H1 (cell line): ENCODE results near the gene UGT1A1. TPM values are rescaled to one million over a fixed set of nuclear protein-coding genes. Genes with fewer than 3 reads are reported as not detected.

ENCODE experiments used
- CREB1 ChIP-seq: IDR thresholded peaks from 2 replicates; pipeline ENCODE4 v1.6.1; 2012; ENCODE audit warnings: inconsistent platforms
- HDAC6 ChIP-seq: IDR thresholded peaks from one replicate; pipeline ENCODE4 v1.7.1; 2012; ENCODE audit warnings: low read depth, mild to moderate bottlenecking, inconsistent platforms, low read length, moderate library complexity
- TAF7 ChIP-seq: optimal IDR thresholded peaks from 2 replicates; pipeline ENCODE3; 2011; ENCODE audit warnings: low read depth, mild to moderate bottlenecking, inconsistent platforms, low read length, moderate library complexity, borderline replicate concordance
- polyA plus RNA-seq, 7 experiments: library from polyadenylated mRNA; depleted of rRNA in 3 of 7; stranded (reverse) in 5 of 7; unstranded in 2 of 7; fragments of >200 nt in 5 of 7; fragments of 200-250 nt in 2 of 7; gene quantifications; 1 replicate in 5 of 7; 2 replicates in 1 of 7; 4 replicates in 1 of 7; pipeline versions ENCODE4 v1.2.1 to v1.2.3, GENCODE V29; 2011 to 2013; ENCODE audit warnings: missing spikeins in 2 of 7, mixed read lengths in 2 of 7
- total RNA-seq: library from RNA; stranded (reverse); fragmentation: NEBNext Ultra II Directional; extraction: Animal tissue kit (Norgen Biotek cat#: 25700); gene quantifications from 2 replicates; pipeline ENCODE4 v1.2.1, GENCODE V29; 2021
- TF ChIP-seq, protein P1 (sequence below): IDR thresholded peaks from 2 replicates; pipeline ENCODE4 v1.6.1; 2011; ENCODE audit warnings: low read length, improper control_type of control experiment

UGT1A1 gene
- total and polyA plus RNA-seq, 2 of the 8 experiments (the other 6 are each of a cell fraction or from before 2014, with no cell fraction given): not detected

DNA sequence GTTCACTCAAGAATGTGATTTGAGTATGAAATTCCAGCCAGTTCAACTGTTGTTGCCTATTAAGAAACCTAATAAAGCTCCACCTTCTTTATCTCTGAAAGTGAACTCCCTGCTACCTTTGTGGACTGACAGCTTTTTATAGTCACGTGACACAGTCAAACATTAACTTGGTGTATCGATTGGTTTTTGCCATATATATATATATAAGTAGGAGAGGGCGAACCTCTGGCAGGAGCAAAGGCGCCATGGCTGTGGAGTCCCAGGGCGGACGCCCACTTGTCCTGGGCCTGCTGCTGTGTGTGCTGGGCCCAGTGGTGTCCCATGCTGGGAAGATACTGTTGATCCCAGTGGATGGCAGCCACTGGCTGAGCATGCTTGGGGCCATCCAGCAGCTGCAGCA, at the start of gene UGT1A1 (continued):
- TF ChIP-seq TAF7: no peak
- no peak for TF ChIP-seq HDAC6
- TF ChIP-seq, protein P1, sequence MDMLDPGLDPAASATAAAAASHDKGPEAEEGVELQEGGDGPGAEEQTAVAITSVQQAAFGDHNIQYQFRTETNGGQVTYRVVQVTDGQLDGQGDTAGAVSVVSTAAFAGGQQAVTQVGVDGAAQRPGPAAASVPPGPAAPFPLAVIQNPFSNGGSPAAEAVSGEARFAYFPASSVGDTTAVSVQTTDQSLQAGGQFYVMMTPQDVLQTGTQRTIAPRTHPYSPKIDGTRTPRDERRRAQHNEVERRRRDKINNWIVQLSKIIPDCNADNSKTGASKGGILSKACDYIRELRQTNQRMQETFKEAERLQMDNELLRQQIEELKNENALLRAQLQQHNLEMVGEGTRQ: no peak
- no peak for TF ChIP-seq CREB1
- TF ChIP-seq, all 59 proteins: peak for 0
